Body of pancreas (tissue), 4 donors: ENCODE data around the gene SLC40A1. TPM values are rescaled to one million over a fixed set of nuclear protein-coding genes. Genes with fewer than 3 reads are reported as not detected.

Experiments
- ATAC-seq: fragments of 150-250 bp; one replicate; pipeline ENCODE4 v1.9.1; 2016
- DNase-seq, 4 donors: peaks; one replicate each; pipeline ENCODE4 v3.0.0-alpha.2; 2019
- H3K27ac ChIP-seq, 4 donors: fragments of 200-600 bp; sonication (generic); 1 replicate in 3 of 4; 2 replicates in 1 of 4; pipeline versions ENCODE4 v1.5.1 to v1.6.1; 2016 to 2019; ENCODE audit warnings: mild to moderate bottlenecking in 1 of 4, mixed read lengths in 1 of 4, moderate library complexity in 1 of 4
- H3K27me3 ChIP-seq, 2 donors: fragments of 200-600 bp; sonication (generic); one replicate each; pipeline ENCODE4 v1.6.0; 2016; ENCODE audit warnings: mild to moderate bottlenecking in 1 of 2
- H3K36me3 ChIP-seq, 2 donors: fragments of 200-600 bp; sonication (generic); replicated peaks in 1 of 2; 2 replicates each; pipeline ENCODE4 v1.5.1; 2016; ENCODE audit warnings: low read depth in 2 of 2; ENCODE audit not compliant: insufficient read depth in 1 of 2
- H3K4me1 ChIP-seq: fragments of 200-600 bp; sonication (generic); one replicate; pipeline ENCODE4 v1.6.0; 2016
- H3K4me3 ChIP-seq, 2 donors: fragments of 200-600 bp; sonication (generic); 1 replicate in 1 of 2; 2 replicates in 1 of 2; pipeline ENCODE4 v1.5.1; 2016 to 2019
- H3K9me3 ChIP-seq, 3 donors: fragments of 200-600 bp; sonication (generic); 1 replicate in 2 of 3; 2 replicates in 1 of 3; pipeline ENCODE4 v1.5.1; 2016
- POLR2A ChIP-seq, 3 donors: fragments of 450-650 bp; IDR thresholded peaks; one replicate each; pipeline ENCODE4 v1.6.1; 2016; ENCODE audit warnings: antibody characterized with exemption in 3 of 3, mild to moderate bottlenecking in 2 of 3
- WGBS, 2 donors: methylation state at CpG; one replicate each; pipeline ENCODE4 v1.1.5; 2017; 5-methylcytosine and 5-hydroxymethylcytosine counted together
- intact Hi-C: fragments of 100-400 bp; cut with DNase I; formaldehyde crosslinking; loops from one replicate; pipeline ENCODE4 v1.15.1; 2023
- total RNA-seq, 2 donors: library from RNA; depleted of rRNA; stranded (reverse); fragments of >200 nt; gene quantifications; one replicate each; pipeline ENCODE4 v1.1.0, GENCODE V29; 2016
- TF ChIP-seq, protein P1 (sequence below), 7 experiments: fragments of 450-650 bp in 4 of 7; fragments of 200-600 bp in 3 of 7; sonication (generic) in 3 of 7; IDR thresholded peaks; one replicate each; pipeline ENCODE4 v1.5.1; 2016 to 2019; ENCODE audit warnings: antibody characterized with exemption in 7 of 7

The SLC40A1 gene
- total RNA-seq, 2 donors from 2014 or later: 30.3 to 61.2 TPM

DNA sequence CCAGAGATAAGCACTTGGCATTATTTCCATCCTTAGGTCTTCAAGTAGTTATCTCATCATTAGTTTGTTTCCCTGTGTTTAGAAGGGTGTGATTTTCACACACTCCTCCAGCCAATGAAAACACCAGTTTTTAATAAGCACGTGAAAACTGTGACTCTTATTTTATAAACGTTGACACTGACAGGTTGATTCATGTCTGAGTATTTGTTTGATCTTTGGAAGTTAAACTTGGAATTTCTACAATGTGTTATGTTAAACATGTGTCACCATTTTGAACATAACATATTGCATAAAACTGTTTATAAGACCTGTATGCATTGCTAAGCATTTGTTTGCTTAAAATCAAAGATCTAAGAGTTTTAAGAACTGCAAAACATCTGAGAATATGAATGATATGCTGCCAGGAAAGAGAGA lies 27.6 kb downstream of the SLC40A1 start:
- intact Hi-C loops: loop anchor here (10.0 kb wide), 1 partner anchor 108 kb away; the partner anchor contains the start of gene WDR75
- H3K27ac ChIP-seq: peak overlapping the region in 2 of 4 donors; percentile 35 to 71

DNA sequence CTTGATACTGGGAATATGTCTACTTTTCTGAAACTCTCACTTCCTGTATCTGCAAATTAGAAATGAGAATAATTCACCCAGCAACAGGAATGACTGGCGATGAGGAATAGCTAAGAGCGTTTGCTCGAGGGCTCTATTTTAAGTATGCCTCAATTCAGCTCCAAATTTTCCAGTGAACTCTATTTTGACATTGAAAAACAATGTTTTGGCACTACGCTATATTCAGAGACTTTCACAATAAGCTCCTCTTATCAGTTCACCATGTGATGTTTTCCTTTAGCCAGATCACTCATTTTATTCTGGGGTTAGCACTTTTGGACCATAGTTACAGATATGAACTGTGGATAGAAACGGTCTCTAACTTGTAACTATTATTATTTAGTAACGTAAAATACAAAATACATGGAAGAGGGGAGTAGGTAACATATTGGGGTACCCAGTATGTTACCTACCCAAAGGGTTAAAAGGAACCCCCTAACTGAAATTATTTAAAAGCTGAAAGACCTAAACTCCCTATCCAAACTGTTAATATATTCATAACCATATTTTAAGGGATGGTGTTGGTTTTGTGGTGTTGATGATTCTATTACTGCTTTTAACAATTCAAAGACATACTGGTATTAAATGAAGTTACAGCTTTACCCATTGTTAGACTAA lies 28.1 kb downstream of the SLC40A1 start:
- H3K27ac ChIP-seq: peak overlapping the region; percentile 33 to 71 (median 40)
- intact Hi-C loops: loop anchor here (10.0 kb wide), 1 partner anchor 108 kb away; the partner anchor contains the start of gene WDR75
- H3K9me3 ChIP-seq: no peaks in the 10 kb centered on the region
- DNase-seq: no peak
- TF ChIP-seq POLR2A (IDR thresholded peaks at IDR 0.05): no peak
- TF ChIP-seq, protein P1, sequence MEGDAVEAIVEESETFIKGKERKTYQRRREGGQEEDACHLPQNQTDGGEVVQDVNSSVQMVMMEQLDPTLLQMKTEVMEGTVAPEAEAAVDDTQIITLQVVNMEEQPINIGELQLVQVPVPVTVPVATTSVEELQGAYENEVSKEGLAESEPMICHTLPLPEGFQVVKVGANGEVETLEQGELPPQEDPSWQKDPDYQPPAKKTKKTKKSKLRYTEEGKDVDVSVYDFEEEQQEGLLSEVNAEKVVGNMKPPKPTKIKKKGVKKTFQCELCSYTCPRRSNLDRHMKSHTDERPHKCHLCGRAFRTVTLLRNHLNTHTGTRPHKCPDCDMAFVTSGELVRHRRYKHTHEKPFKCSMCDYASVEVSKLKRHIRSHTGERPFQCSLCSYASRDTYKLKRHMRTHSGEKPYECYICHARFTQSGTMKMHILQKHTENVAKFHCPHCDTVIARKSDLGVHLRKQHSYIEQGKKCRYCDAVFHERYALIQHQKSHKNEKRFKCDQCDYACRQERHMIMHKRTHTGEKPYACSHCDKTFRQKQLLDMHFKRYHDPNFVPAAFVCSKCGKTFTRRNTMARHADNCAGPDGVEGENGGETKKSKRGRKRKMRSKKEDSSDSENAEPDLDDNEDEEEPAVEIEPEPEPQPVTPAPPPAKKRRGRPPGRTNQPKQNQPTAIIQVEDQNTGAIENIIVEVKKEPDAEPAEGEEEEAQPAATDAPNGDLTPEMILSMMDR (IDR thresholded peaks at IDR 0.05): no peak
- no peaks in the 10 kb centered on the region for H3K27me3 ChIP-seq
- WGBS, 2 donors: 3 to 9% methylated on average over 6 of the region's 6 CpGs
- ATAC-seq: peak; percentile 75
- no peak overlapping the region for H3K4me3 ChIP-seq
- H3K4me1 ChIP-seq: peaks cover 42% of the 10 kb centered on the region
- no peaks in the 10 kb centered on the region for H3K36me3 ChIP-seq

More for the DNA sequence above, 27.6 kb downstream of the SLC40A1 start:
- WGBS, 2 donors: 6% methylated on average over 2 of the region's 2 CpGs
- no peaks in the 10 kb centered on the region for H3K27me3 ChIP-seq
- no peaks in the 10 kb centered on the region for H3K36me3 ChIP-seq
- no peaks in the 10 kb centered on the region for H3K9me3 ChIP-seq
- H3K4me1 ChIP-seq: peaks cover 42% of the 10 kb centered on the region
- TF ChIP-seq, protein P1 (IDR thresholded peaks at IDR 0.05): no peak
- no peak for TF ChIP-seq POLR2A (IDR thresholded peaks at IDR 0.05)
- DNase-seq (no peak), ATAC-seq (peak; percentile 40)
- H3K4me3 ChIP-seq: no peak overlapping the region

DNA sequence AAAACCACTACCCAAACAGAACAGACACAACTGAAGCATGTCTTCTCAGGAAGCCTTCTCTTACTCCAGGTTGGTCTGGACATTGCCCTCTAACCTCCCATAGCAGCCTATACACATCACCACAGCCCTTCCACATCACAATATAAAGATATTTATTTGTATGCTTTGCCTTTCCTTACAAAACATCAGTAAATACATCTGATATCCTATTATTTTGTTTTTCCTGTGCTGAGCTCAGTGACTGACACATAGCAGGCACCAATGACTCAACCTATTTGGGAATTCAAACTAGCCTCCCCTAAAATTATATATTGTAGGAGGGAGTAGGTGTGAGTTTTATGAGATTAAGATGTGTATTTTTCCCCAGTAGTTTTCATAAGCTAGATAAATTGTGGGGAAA lies 28.8 kb downstream of the SLC40A1 start:
- no peak for TF ChIP-seq POLR2A (IDR thresholded peaks at IDR 0.05)
- TF ChIP-seq, protein P1 (IDR thresholded peaks at IDR 0.05): no peak
- peaks cover 42% of the 10 kb centered on the region for H3K4me1 ChIP-seq
- H3K27ac ChIP-seq: peak overlapping the region in 3 of 4 donors; percentile 33 to 71 (median 45)
- intact Hi-C loops: loop anchor here (10.0 kb wide), 1 partner anchor 107 kb away; the partner anchor contains the start of gene WDR75
- H3K9me3 ChIP-seq: no peaks in the 10 kb centered on the region
- no peak overlapping the region for H3K4me3 ChIP-seq
- no peak for ATAC-seq
- H3K36me3 ChIP-seq: no peaks in the 10 kb centered on the region
- H3K27me3 ChIP-seq: no peaks in the 10 kb centered on the region
- DNase-seq: no peak

DNA sequence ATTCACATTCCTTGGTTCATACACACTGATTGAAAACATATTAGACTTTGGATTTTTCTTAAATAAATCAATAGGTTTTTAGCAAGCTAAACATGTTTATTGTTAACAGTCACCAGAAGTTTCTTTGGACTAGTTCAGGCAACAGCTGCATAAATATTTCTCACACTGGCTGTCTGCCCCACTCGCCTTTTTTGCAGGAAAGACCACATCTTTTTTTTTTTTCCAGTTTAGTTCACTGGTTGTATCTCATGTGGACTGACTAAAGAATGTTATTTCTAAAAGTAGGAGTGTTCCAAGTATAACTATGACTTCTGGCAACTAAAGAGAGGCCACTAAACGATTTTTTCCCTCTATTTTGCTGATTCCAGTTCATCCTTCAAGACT lies 31.1 kb downstream of the SLC40A1 start:
- Histone ChIP-seq H3K9me3 (no peaks in the 10 kb centered on the region), H3K4me1 (peaks cover 36% of the 10 kb centered on the region), H3K27ac (peak overlapping the region in 1 of 4 donors; percentile 30), H3K27me3 (no peaks in the 10 kb centered on the region), H3K36me3 (no peaks in the 10 kb centered on the region), H3K4me3 (no peak overlapping the region)
- ATAC-seq (no peak), DNase-seq (peak in 1 of 4 donors; percentile 35)
- WGBS, 2 donors: 29 to 31% methylated on average over 2 of the region's 2 CpGs
- TF ChIP-seq, protein P1 (IDR thresholded peaks at IDR 0.05): no peak
- no peak for TF ChIP-seq POLR2A (IDR thresholded peaks at IDR 0.05)
- intact Hi-C loops: no loop called here
